Lower leg skin (tissue), 3 donors: ENCODE results near the gene ITPRID1.

Source experiments
- POLR2A ChIP-seq, 2 donors: fragments of 450-650 bp; IDR thresholded peaks; one replicate each; pipeline ENCODE4 v1.6.1; 2016 to 2017; ENCODE audit warnings: antibody characterized with exemption in 2 of 2, mild to moderate bottlenecking in 1 of 2, moderate library complexity in 1 of 2
- TF ChIP-seq, protein P1 (sequence below), 3 donors: fragments of 450-650 bp; IDR thresholded peaks; one replicate each; pipeline ENCODE4 v1.5.1; 2016; ENCODE audit warnings: antibody characterized with exemption in 3 of 3, mild to moderate bottlenecking in 3 of 3, moderate library complexity in 2 of 3

DNA sequence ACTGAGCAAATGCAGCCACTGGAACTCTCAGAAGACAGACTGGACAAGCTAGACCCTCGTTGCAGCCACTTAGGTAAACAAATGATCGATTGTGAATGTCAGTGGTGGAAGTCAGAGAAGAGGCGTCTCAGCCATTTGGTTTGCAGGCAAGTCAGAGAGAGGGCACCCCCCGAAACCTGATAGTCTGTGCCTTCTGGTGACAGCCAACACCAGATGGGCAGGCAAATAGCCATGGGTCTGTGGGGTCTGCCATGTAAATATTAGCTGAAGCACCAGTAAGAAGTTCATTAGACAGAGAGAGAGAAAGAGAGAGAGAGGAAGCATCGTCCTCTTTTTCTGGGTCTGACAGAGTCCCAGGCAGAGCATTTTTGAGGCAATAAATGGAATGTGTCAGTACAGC is 178.6 kb downstream of the ITPRID1 start:
- TF ChIP-seq, protein P1, sequence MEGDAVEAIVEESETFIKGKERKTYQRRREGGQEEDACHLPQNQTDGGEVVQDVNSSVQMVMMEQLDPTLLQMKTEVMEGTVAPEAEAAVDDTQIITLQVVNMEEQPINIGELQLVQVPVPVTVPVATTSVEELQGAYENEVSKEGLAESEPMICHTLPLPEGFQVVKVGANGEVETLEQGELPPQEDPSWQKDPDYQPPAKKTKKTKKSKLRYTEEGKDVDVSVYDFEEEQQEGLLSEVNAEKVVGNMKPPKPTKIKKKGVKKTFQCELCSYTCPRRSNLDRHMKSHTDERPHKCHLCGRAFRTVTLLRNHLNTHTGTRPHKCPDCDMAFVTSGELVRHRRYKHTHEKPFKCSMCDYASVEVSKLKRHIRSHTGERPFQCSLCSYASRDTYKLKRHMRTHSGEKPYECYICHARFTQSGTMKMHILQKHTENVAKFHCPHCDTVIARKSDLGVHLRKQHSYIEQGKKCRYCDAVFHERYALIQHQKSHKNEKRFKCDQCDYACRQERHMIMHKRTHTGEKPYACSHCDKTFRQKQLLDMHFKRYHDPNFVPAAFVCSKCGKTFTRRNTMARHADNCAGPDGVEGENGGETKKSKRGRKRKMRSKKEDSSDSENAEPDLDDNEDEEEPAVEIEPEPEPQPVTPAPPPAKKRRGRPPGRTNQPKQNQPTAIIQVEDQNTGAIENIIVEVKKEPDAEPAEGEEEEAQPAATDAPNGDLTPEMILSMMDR (IDR thresholded peaks at IDR 0.05): no peak
- TF ChIP-seq POLR2A (IDR thresholded peaks at IDR 0.05): no peak
